HG03558 (cell line): ENCODE measurements around the gene CDHR5.
A peak's percentile ranks its signal among the peaks of the same experiment; 100 is the strongest.

Source experiments
- ATAC-seq: cut with Tn5 transposase; IDR thresholded peaks from one replicate; pipeline ENCODE4 v1.9.1; 2021; ENCODE audit warnings: moderate number of reproducible peaks; ENCODE audit not compliant: unreplicated experiment; ENCODE audit errors: extremely low read depth

The CDHR5 gene

GRCh38 chr11:573146-573759 lies 51.5 kb downstream of the CDHR5 start:
- no peak for ATAC-seq

- ATAC-seq, result no peak
These were observed 53.0 kb downstream of the CDHR5 start for GRCh38 chr11:571802-572185.

- ATAC-seq, result no peak
These were observed 55.4 kb downstream of the CDHR5 start for GRCh38 chr11:569158-569885.

GRCh38 chr11:568306-569157 lies 56.2 kb downstream of the CDHR5 start:
- ATAC-seq, result peak; percentile 70

- peak; percentile 10 for ATAC-seq
These were observed 57.0 kb downstream of the CDHR5 start for GRCh38 chr11:567629-568292.

GRCh38 chr11:567011-567628 lies 57.6 kb downstream of the CDHR5 start:
- no peak for ATAC-seq
